ENCODE data around the gene ARL4C.

The ARL4C gene

DNA sequence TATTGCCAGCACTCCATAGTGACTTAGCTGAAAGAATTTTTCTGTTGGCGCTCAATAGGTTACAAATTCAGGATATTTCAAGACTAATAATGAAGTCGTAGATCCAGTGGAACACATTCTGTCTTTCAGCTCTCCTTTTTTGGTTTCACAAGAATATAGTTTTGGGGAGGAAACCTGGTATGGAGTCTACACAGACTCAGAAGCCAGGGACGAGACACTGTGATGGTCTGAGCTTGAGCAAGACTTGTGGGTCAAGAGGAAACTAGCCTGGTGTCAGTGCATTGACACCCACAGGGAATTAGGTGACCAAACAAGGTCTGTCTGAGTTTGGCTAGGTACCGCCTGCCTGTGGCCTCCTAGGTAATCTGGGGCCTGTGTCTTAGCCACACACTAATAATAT lies 26.9 kb downstream of the ARL4C start:
- H3K27ac ChIP-seq, result no peak overlapping the region
- no peak for TF ChIP-seq CTCF (IDR thresholded peaks at IDR 0.05)

DNA sequence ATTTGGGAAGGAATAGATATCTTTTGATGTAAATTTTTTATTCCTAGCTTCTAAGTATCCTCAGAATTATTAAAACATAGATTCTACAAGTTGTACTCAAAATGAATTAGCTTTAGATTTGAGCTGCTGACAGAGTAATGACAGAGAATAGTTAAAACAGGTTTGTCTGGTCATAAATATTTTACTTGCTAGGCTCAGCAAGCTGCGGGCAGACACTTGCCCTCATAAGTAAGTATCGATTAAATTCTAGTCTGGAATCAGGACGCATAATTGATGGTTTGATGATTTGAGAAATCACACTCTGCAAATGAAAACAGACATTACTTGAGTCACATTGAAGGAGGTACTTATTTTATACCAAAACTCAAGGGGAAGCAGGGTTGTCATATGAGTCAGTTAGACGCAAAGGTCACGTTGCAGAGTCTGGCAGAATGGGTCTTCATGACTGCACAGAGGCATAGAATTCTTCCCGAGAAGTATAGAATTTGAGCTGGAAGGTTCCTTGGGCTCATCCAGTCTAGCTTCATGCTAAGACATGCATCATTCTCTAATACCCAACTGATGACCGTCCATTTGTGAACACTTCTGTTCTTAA lies 27.5 kb downstream of the ARL4C start:
- Histone ChIP-seq H3K4me1 (ENCODE audit: control insufficient read depth in 1 of 2, insufficient read depth in 1 of 2, low read depth in 1 of 2, low read length in 1 of 2) (no peaks in the 10 kb centered on the region), H3K27me3 (no peaks in the 10 kb centered on the region), H3K9me3 (no peaks in the 10 kb centered on the region), H3K27ac (no peak overlapping the region), H3K4me3 (ENCODE audit: low read depth in 1 of 2, low read length in 1 of 2) (no peak overlapping the region), H3K36me3 (no peaks in the 10 kb centered on the region)
- no peak for TF ChIP-seq CTCF (IDR thresholded peaks at IDR 0.05)

More for the DNA sequence above, 26.9 kb downstream of the ARL4C start:
- no peak overlapping the region for H3K4me3 ChIP-seq (ENCODE audit: low read depth in 1 of 2, low read length in 1 of 2)
- no peaks in the 10 kb centered on the region for H3K9me3 ChIP-seq
- H3K27me3 ChIP-seq, result no peaks in the 10 kb centered on the region
- no peaks in the 10 kb centered on the region for H3K36me3 ChIP-seq
- H3K4me1 ChIP-seq (ENCODE audit: control insufficient read depth in 1 of 2, insufficient read depth in 1 of 2, low read depth in 1 of 2, low read length in 1 of 2), result no peaks in the 10 kb centered on the region

GRCh38 chr2:234468503-234468902 lies 28.4 kb downstream of the ARL4C start:
- Histone ChIP-seq H3K27me3 (no peaks in the 10 kb centered on the region), H3K9me3 (no peaks in the 10 kb centered on the region), H3K4me1 (ENCODE audit: control insufficient read depth in 1 of 2, insufficient read depth in 1 of 2, low read depth in 1 of 2, low read length in 1 of 2) (no peaks in the 10 kb centered on the region), H3K27ac (no peak overlapping the region), H3K36me3 (no peaks in the 10 kb centered on the region), H3K4me3 (ENCODE audit: low read depth in 1 of 2, low read length in 1 of 2) (no peak overlapping the region)
- no peak for TF ChIP-seq CTCF (IDR thresholded peaks at IDR 0.05)

DNA sequence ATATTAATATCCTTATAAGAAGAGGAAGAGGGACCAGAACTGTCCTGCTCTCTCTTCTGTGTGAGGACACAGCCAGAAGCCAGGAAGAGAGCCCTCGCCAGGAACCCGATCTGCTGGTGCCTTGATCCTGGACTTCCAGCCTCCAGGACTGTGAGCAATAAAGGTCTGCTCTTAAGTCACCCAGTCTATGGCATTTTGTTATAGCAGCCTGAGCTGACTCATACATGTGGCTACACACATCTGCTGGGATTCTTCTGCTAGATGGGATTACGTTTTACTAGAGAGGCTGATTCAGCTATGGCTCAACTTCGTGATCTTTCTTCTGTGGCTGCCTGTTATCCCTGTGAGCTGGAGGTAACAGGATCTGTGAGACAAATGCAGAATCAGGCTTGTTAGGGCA lies 29.6 kb downstream of the ARL4C start:
- no peak for TF ChIP-seq CTCF (IDR thresholded peaks at IDR 0.05)
- H3K27ac ChIP-seq, result no peak overlapping the region

GRCh38 chr2:234464291-234464645 lies 32.6 kb downstream of the ARL4C start:
- no peaks in the 10 kb centered on the region for H3K4me1 ChIP-seq (ENCODE audit: control insufficient read depth in 1 of 2, insufficient read depth in 1 of 2, low read depth in 1 of 2, low read length in 1 of 2)
- H3K36me3 ChIP-seq, result no peaks in the 10 kb centered on the region
- H3K27ac ChIP-seq, result no peak overlapping the region
- no peak for TF ChIP-seq CTCF (IDR thresholded peaks at IDR 0.05)
- H3K9me3 ChIP-seq, result no peaks in the 10 kb centered on the region
- no peak overlapping the region for H3K4me3 ChIP-seq (ENCODE audit: low read depth in 1 of 2, low read length in 1 of 2)
- H3K27me3 ChIP-seq, result no peaks in the 10 kb centered on the region

More for the DNA sequence above, 29.6 kb downstream of the ARL4C start:
- no peak overlapping the region for H3K4me3 ChIP-seq (ENCODE audit: low read depth in 1 of 2, low read length in 1 of 2)
- H3K4me1 ChIP-seq (ENCODE audit: control insufficient read depth in 1 of 2, insufficient read depth in 1 of 2, low read depth in 1 of 2, low read length in 1 of 2), result no peaks in the 10 kb centered on the region
- H3K36me3 ChIP-seq, result no peaks in the 10 kb centered on the region
- no peaks in the 10 kb centered on the region for H3K9me3 ChIP-seq
- H3K27me3 ChIP-seq, result no peaks in the 10 kb centered on the region
